ENCODE measurements around the gene TPSAB1.

- no peak for TF ChIP-seq CTCF (IDR thresholded peaks at IDR 0.05; ENCODE audit: low read depth, low read length)
- TF ChIP-seq POLR2A (IDR thresholded peaks at IDR 0.05; ENCODE audit: extremely low read depth, insufficient read length), result no peak
- no peak for TF ChIP-seq MYC (IDR thresholded peaks at IDR 0.05; ENCODE audit: low read depth, low read length)
Observed at GRCh38 chr16:1285669-1286512, 45.4 kb downstream of the TPSAB1 start.
